ENCODE results near the gene P2RY2.

Gene P2RY2

DNA sequence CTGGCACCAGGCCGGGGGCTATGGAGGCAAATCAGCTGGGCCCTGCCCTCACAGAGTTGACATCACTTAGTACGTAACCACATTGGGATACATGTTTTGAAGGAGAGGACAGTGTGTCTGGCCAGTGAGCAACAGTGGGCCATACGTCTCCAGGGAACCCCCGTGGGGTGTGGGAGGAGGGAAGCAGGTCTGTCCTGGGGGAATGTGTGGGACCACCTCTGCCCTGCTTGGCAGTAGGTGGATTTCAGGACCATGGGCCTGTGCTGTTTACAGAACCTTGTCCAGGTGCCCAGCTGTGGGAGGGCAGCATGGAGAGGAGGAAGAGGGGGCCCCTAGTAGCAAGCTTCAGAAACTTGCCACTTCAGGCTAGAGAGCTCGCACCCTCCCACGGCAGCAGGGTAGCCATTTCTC, 21.0 kb downstream of the P2RY2 start:
- no peak overlapping the region for H3K4me3 ChIP-seq (ENCODE audit: low read depth, low read length)

DNA sequence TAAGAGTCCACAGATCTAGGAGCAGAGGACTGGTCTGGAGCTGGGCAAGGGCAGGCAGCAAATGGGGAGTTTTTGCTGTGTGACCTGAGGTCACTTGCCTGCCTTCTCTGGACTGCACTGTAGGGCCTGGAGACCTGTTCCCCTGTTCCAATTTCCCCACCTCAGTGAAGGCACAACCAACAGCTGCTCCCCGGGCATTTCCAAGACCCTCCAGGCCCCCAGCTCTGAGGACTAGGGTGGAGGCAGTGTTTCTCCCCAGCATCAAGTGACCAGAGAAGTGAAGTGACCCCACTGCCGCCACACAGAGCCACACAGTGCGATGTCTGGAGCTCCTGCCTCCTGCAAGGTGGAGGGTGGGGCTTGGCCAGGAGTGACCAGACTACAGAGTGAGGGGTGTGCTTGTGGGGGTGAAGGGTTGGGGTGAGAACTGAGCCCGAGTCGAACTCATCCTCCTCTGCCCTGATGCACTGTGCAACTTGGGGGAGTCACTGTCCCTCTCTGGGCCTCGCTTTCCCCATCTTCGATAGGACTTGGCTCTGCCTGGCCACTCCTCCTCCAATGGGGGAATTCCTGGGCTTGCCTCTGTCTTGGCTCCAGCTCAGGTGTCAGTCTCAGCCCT, 21.6 kb downstream of the P2RY2 start:
- Histone ChIP-seq H3K27ac (ENCODE audit: low read depth, low read length) (no peak overlapping the region), H3K36me3 (ENCODE audit: control insufficient read depth, insufficient read depth, low read length) (no peaks in the 10 kb centered on the region), H3K9me3 (ENCODE audit: control insufficient read depth, insufficient read depth, low read length) (no peaks in the 10 kb centered on the region), H3K27me3 (ENCODE audit: control insufficient read depth, insufficient read depth, low read length) (no peaks in the 10 kb centered on the region), H3K9ac (ENCODE audit: low read depth, low read length) (no peak overlapping the region), H3K4me3 (ENCODE audit: low read depth, low read length) (no peak overlapping the region), H3K4me1 (ENCODE audit: control insufficient read depth, insufficient read depth, low read length) (peaks cover 3% of the 10 kb centered on the region; the same call in 1 of the 2 replicates)

More for the DNA sequence above, 21.0 kb downstream of the P2RY2 start:
- Histone ChIP-seq H3K27ac (ENCODE audit: low read depth, low read length) (no peak overlapping the region), H3K9me3 (ENCODE audit: control insufficient read depth, insufficient read depth, low read length) (no peaks in the 10 kb centered on the region), H3K27me3 (ENCODE audit: control insufficient read depth, insufficient read depth, low read length) (no peaks in the 10 kb centered on the region), H3K4me1 (ENCODE audit: control insufficient read depth, insufficient read depth, low read length) (peaks cover 3% of the 10 kb centered on the region; the same call in 1 of the 2 replicates), H3K36me3 (ENCODE audit: control insufficient read depth, insufficient read depth, low read length) (no peaks in the 10 kb centered on the region), H3K9ac (ENCODE audit: low read depth, low read length) (no peak overlapping the region)

DNA sequence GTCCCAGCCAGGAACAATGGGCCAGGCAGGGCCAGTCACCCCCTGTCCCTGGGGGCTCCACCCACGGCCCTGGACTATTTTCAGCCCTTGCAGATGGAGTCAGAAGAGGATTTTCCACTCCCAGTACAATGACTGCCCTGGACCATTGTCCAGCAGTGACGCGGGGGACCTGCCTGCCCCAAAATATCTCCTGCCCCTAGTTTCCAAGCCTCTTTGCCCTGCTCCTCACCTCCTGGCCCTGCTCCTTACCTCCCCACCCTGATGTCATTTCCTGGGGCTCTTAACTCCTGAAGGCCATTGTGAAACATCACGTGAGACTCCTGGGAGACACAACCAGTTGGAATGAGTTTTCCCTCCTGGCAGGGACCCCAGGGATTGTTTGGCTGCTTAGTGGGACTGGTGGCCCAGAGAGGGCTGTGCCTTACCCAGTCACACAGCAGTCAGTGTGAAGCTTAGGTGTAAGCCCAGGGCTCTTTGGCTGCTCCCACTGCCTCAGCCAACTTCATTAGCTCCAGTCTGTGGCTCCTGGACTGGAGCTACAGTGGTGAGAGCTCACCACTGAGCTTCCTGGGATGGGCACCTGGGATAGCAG, 22.2 kb downstream of the P2RY2 start:
- no peaks in the 10 kb centered on the region for H3K27me3 ChIP-seq (ENCODE audit: control insufficient read depth, insufficient read depth, low read length)
- no peak overlapping the region for H3K27ac ChIP-seq (ENCODE audit: low read depth, low read length)
- H3K9ac ChIP-seq (ENCODE audit: low read depth, low read length): no peak overlapping the region
- H3K9me3 ChIP-seq (ENCODE audit: control insufficient read depth, insufficient read depth, low read length): no peaks in the 10 kb centered on the region
- H3K4me3 ChIP-seq (ENCODE audit: low read depth, low read length): no peak overlapping the region
- no peaks in the 10 kb centered on the region for H3K36me3 ChIP-seq (ENCODE audit: control insufficient read depth, insufficient read depth, low read length)
- peaks cover 3% of the 10 kb centered on the region; the same call in 1 of the 2 replicates for H3K4me1 ChIP-seq (ENCODE audit: control insufficient read depth, insufficient read depth, low read length)

DNA sequence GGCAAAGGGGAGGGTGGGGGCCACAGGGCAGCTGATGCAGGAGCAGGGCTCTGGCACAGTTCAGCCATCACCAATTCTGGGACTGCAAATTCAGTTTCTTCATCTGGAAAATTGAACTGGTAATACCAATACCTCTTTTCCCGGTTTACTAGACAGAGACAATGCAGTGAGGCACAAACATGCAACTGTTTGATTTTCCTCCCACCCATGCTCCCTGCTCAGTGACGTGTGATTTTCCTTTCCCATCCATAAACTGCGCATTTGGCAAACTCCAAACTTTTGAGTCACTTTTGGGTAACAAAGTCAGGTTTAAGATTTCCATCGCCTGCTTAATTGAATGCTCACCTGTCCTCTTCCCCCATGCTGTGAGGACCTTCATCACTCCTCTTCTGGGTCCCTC, 23.2 kb downstream of the P2RY2 start:
- no peak overlapping the region for H3K27ac ChIP-seq (ENCODE audit: low read depth, low read length)
- H3K4me1 ChIP-seq (ENCODE audit: control insufficient read depth, insufficient read depth, low read length): peaks cover 3% of the 10 kb centered on the region; the same call in 1 of the 2 replicates
- no peaks in the 10 kb centered on the region for H3K9me3 ChIP-seq (ENCODE audit: control insufficient read depth, insufficient read depth, low read length)
- no peak overlapping the region for H3K9ac ChIP-seq (ENCODE audit: low read depth, low read length)
- H3K36me3 ChIP-seq (ENCODE audit: control insufficient read depth, insufficient read depth, low read length): no peaks in the 10 kb centered on the region
- no peaks in the 10 kb centered on the region for H3K27me3 ChIP-seq (ENCODE audit: control insufficient read depth, insufficient read depth, low read length)
- H3K4me3 ChIP-seq (ENCODE audit: low read depth, low read length): no peak overlapping the region

DNA sequence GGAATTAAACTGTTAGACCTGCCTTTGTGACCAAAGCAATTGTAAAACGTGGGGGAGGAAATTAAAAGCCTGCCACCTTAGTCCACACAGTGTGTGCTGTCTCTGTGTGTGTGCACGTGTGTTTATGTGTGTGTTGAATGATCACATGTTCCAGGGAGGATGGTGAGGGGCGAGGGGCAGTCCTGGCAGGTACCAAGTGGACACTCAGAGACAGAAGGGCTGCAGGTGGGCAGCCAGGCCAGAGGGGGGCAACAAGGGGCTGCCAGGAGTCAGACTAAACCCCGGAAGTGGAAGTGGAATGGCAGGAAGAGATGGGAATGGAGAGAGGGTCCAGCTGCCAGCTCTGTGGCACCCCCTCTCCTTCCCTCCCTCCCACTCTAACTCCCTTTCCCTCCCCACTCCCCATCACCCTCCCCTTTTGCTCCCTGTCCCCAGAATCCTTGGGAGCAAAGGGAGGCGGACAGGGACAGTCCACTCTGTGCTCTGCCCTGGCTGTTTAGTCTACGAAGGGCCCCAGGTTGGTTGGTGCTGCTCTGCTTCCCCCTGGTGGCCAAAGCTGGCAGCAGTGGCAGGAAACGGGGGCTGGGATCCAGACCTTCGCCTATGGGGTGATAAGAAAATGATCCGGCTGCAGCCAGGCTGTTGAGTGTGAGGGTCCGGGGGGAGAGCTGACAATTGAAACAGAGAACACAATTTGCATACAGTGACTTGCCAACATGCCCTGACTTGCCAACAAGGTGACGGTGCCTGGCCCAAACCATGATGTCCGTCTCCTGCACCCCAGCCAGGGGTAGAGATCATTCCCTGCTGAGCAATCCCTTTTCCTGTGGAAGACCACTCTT, 24.4 kb downstream of the P2RY2 start:
- peak overlapping the region; percentile 60 for H3K4me3 ChIP-seq (ENCODE audit: low read depth, low read length)
- H3K9ac ChIP-seq (ENCODE audit: low read depth, low read length): no peak overlapping the region
- no peaks in the 10 kb centered on the region for H3K9me3 ChIP-seq (ENCODE audit: control insufficient read depth, insufficient read depth, low read length)
- no peaks in the 10 kb centered on the region for H3K36me3 ChIP-seq (ENCODE audit: control insufficient read depth, insufficient read depth, low read length)
- no peaks in the 10 kb centered on the region for H3K27me3 ChIP-seq (ENCODE audit: control insufficient read depth, insufficient read depth, low read length)
- no peak overlapping the region for H3K27ac ChIP-seq (ENCODE audit: low read depth, low read length)
- peaks cover 3% of the 10 kb centered on the region; the same call in 1 of the 2 replicates for H3K4me1 ChIP-seq (ENCODE audit: control insufficient read depth, insufficient read depth, low read length)

DNA sequence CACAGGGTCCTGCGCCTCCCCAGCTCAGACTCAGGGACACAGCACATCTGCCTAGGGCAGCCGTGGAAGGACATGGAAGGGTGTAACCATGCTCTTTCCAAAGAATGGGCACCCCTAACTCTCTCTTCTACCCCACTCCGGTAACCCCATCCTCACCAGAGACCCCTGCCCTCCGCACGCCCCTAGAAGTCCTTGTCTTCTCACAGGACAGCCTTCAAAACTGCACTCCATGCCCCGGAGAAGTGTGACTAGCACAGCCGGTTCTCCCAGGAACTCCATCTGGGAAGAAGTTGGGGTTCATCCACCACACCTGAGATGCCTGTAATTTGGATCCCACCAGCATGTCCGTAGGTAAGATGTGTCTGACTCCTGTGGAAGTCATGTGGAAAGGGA, 25.0 kb downstream of the P2RY2 start:
- Histone ChIP-seq H3K4me3 (ENCODE audit: low read depth, low read length) (no peak overlapping the region), H3K36me3 (ENCODE audit: control insufficient read depth, insufficient read depth, low read length) (no peaks in the 10 kb centered on the region), H3K9ac (ENCODE audit: low read depth, low read length) (no peak overlapping the region), H3K9me3 (ENCODE audit: control insufficient read depth, insufficient read depth, low read length) (no peaks in the 10 kb centered on the region), H3K4me1 (ENCODE audit: control insufficient read depth, insufficient read depth, low read length) (peaks cover 3% of the 10 kb centered on the region; the same call in 1 of the 2 replicates), H3K27ac (ENCODE audit: low read depth, low read length) (no peak overlapping the region), H3K27me3 (ENCODE audit: control insufficient read depth, insufficient read depth, low read length) (no peaks in the 10 kb centered on the region)

DNA sequence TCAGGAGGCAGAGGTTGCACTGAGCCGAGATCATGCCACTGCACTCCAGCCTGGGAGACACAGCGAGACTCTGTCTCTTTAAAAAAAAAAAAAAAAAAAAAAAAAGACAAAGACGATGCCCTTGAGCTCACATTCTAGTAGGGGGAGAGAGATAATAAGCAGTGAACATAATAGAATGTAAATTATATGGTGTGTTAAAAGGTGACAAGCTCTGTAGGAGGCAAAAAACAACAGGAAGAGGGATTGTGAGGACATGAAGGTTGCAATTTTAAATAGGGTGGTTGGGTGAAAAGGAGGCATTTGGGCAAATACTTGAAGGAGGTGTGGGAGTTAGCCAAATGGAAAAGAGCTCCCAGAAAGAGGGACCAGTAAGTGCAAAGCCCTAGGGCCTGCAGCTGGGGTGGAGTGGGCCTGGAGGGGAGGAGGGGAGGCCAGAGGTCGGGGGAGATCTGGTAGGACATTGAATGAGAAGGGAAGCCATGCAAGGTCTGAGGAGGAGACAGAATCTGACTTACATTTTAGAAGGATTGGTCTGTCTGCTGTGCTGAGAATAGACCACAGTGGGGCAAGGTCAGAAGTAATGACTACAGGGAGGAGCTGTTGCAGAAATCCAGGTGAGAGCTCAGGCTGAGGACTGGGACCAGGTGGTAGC, 26.6 kb downstream of the P2RY2 start:
- H3K36me3 ChIP-seq (ENCODE audit: control insufficient read depth, insufficient read depth, low read length): no peaks in the 10 kb centered on the region
- H3K9ac ChIP-seq (ENCODE audit: low read depth, low read length): no peak overlapping the region
- H3K4me1 ChIP-seq (ENCODE audit: control insufficient read depth, insufficient read depth, low read length): peaks cover 3% of the 10 kb centered on the region; the same call in 1 of the 2 replicates
- H3K27ac ChIP-seq (ENCODE audit: low read depth, low read length): no peak overlapping the region
- H3K4me3 ChIP-seq (ENCODE audit: low read depth, low read length): no peak overlapping the region
- H3K9me3 ChIP-seq (ENCODE audit: control insufficient read depth, insufficient read depth, low read length): no peaks in the 10 kb centered on the region
- H3K27me3 ChIP-seq (ENCODE audit: control insufficient read depth, insufficient read depth, low read length): no peaks in the 10 kb centered on the region

DNA sequence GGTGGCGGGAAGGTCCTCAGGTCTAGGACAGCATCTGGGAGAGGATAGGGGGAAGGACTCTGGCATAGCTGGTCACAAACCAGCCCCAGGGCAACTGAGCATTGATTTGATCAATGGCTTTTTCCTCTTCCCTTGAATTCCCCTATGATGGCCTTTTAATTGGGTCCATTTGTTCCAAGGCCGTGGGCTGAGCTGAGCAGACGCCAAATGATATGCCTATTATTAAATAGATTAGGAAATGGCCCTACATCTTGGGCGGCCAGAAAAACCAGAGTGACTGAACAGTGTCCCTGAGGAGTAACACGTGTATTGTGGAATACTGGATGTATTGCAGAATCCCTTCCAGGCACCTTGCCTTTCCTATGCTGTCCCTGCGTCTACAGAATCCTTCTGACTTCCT, 27.4 kb downstream of the P2RY2 start:
- no peaks in the 10 kb centered on the region for H3K27me3 ChIP-seq (ENCODE audit: control insufficient read depth, insufficient read depth, low read length)
- no peak overlapping the region for H3K9ac ChIP-seq (ENCODE audit: low read depth, low read length)
- H3K9me3 ChIP-seq (ENCODE audit: control insufficient read depth, insufficient read depth, low read length): no peaks in the 10 kb centered on the region
- no peak overlapping the region for H3K4me3 ChIP-seq (ENCODE audit: low read depth, low read length)
- no peak overlapping the region for H3K27ac ChIP-seq (ENCODE audit: low read depth, low read length)
- peaks cover 3% of the 10 kb centered on the region; the same call in 1 of the 2 replicates for H3K4me1 ChIP-seq (ENCODE audit: control insufficient read depth, insufficient read depth, low read length)
- no peaks in the 10 kb centered on the region for H3K36me3 ChIP-seq (ENCODE audit: control insufficient read depth, insufficient read depth, low read length)

DNA sequence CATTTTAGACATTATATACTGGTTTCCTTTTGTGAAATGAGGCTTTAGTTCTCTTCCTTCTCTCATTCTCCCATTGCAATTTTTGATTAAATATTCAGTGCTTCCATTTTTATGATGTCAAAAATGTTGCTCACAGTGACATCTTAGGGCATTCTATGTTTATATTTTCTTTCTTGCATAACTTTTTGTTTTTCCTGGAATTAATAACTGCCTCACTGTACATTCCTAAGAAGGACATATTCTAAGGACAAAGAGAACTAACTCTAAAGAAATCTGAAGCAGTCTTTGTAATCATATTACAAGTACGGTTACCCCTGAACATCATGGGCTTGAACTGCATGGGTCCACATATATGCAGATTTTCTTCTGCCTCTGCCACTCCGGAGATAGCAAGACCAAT, 28.2 kb downstream of the P2RY2 start:
- H3K9ac ChIP-seq (ENCODE audit: low read depth, low read length): no peak overlapping the region
- no peaks in the 10 kb centered on the region for H3K27me3 ChIP-seq (ENCODE audit: control insufficient read depth, insufficient read depth, low read length)
- no peak overlapping the region for H3K27ac ChIP-seq (ENCODE audit: low read depth, low read length)
- H3K4me3 ChIP-seq (ENCODE audit: low read depth, low read length): no peak overlapping the region
- no peaks in the 10 kb centered on the region for H3K36me3 ChIP-seq (ENCODE audit: control insufficient read depth, insufficient read depth, low read length)
- no peaks in the 10 kb centered on the region for H3K9me3 ChIP-seq (ENCODE audit: control insufficient read depth, insufficient read depth, low read length)
- peaks cover 3% of the 10 kb centered on the region; the same call in 1 of the 2 replicates for H3K4me1 ChIP-seq (ENCODE audit: control insufficient read depth, insufficient read depth, low read length)

DNA sequence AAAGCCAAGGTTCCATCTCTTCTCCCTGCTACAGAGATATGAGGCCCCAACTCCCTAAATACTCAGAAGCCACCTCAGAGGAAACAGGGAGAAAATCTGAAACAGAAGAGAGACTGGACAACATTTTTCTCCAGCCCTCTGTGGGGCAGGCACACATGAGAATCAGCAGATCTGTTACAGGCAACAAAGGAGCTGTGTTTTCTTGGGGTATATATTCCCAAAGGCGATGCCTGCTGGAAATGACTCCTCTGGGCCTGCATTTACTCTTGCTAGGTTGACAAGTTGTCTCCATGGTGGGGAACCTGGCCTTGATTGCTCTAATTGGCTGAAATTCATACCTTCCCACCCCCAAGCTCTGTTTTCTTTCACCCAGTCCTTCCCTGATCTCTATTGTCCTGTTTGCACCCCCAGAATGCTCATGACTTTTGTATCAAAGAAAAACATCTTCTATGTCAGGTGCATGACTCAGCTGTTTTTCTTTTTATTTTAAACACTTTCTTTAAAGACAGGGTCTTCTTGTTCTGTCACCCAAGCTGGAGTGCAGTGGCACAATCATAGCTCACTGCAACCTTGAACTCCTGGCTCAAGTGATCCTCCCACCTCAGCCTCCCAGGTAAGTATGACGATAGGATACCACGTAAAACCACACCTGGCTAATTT, 30.6 kb downstream of the P2RY2 start:
- no peaks in the 10 kb centered on the region for H3K36me3 ChIP-seq (ENCODE audit: control insufficient read depth, insufficient read depth, low read length)
- H3K4me3 ChIP-seq (ENCODE audit: low read depth, low read length): no peak overlapping the region
- no peaks in the 10 kb centered on the region for H3K4me1 ChIP-seq (ENCODE audit: control insufficient read depth, insufficient read depth, low read length)
- no peaks in the 10 kb centered on the region for H3K27me3 ChIP-seq (ENCODE audit: control insufficient read depth, insufficient read depth, low read length)
- no peak overlapping the region for H3K27ac ChIP-seq (ENCODE audit: low read depth, low read length)
- no peak overlapping the region for H3K9ac ChIP-seq (ENCODE audit: low read depth, low read length)
- H3K9me3 ChIP-seq (ENCODE audit: control insufficient read depth, insufficient read depth, low read length): no peaks in the 10 kb centered on the region

Data from HUES48 (cell line).